ENCODE results near the gene INPP5B. TPM values are rescaled to one million over a fixed set of nuclear protein-coding genes. Genes with fewer than 3 reads are reported as not detected.
"Not testable (repeated sequence)": the region's sequence is repeated elsewhere in the genome, so short reads cannot be mapped to it uniquely, and the experiment has no call there.

The INPP5B gene
- total and polyA plus RNA-seq, 10 of the 15 experiments (the other 5 are each of a cell fraction or from before 2014, with no cell fraction given) = 10.9 to 54.4 (median 26.9) TPM

DNA sequence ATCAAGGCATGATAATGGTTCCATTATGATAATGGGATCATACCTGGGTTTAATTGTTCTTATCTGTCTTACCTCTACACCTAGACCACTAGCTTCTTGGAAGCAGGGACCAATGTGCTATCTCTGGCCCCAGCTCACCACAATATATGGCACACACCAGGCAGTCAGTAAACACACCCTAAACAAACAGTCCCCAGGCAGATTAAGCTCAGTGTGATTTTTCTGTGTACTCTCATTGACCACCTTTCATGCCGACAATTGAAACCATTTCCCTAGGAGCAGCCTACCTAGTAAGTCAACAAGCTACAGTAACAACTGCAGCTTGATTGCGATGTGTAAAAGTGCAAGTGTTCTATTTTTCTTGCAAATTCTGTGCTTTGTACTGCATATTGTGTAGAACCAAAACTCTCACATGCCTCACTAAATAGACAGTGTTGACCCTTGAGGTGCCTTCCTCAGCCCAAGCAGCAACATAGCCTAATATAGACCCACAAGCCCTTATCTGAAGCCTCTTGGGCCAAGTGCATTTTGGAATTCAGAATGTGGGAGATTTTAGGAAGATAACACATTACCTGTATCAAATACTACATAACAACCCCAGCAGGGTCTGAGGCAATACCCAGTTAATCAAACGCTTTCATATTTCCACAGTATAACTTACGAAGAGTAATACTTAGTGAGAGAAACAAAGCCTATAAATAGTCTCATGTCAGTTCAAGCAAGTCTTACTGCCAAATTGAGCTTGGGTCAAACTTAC lies 32.0 kb downstream of the INPP5B start:
- peaks cover 27% of the 10 kb centered on the region for H3K79me2 ChIP-seq (ENCODE audit: control insufficient read depth, insufficient read depth, low read length)
- CTCF ChIA-PET = interaction anchor here (1.1 to 1.5 kb wide), 3 partner anchors 9 to 54 kb away, joined by 3 to 6 read pairs (median 6); no protein-coding TSS in a partner anchor
- no peak overlapping the region for H2AFZ ChIP-seq (ENCODE audit: control insufficient read depth, low read depth, low read length)
- H3K9me3 ChIP-seq (replicated peaks; ENCODE audit: control insufficient read depth, insufficient read depth, low read length) = peaks cover 8% of the 10 kb centered on the region
- POLR2A ChIA-PET = interaction anchor here (0.6 to 1.1 kb wide), 2 partner anchors 11 kb away, joined by 3 to 4 read pairs; no protein-coding TSS in a partner anchor
- RAD21 ChIA-PET (ENCODE audit: unreplicated experiment) = interaction anchor here (0.9 kb wide), 1 partner anchor 8 kb away, joined by 3 read pairs; no protein-coding TSS in a partner anchor
- no peak overlapping the region for H3K9ac ChIP-seq (ENCODE audit: control insufficient read depth, insufficient read depth, low read length)
- intact Hi-C loops (cut with micrococcal nuclease; ENCODE audit: unreplicated experiment) (no loop called here), in situ Hi-C loops (cut with MboI) (no loop called here)
- H3K27ac ChIP-seq (ENCODE audit: control insufficient read depth, insufficient read depth) = no peak overlapping the region
- no peak overlapping the region for H3K4me3 ChIP-seq
- TF ChIP-seq NRF1 (conservative IDR thresholded peaks at IDR 0.05; ENCODE audit: low read depth, low read length) = no peak
- peaks cover 0 to 12% of the 10 kb centered on the region in 2 experiments; a peak in 2 of 4 replicates for H3K36me3 ChIP-seq (ENCODE audit: control insufficient read depth in 2 of 2, insufficient read depth in 2 of 2, low read length in 1 of 2)
- H3K27me3 ChIP-seq (replicated peaks in 1 of 2; ENCODE audit: control insufficient read depth in 2 of 2, insufficient read depth in 2 of 2, low read length in 1 of 2) = no peaks in the 10 kb centered on the region
- no peaks in the 10 kb centered on the region for H4K20me1 ChIP-seq (ENCODE audit: control insufficient read depth, insufficient read depth)
- SMC1A ChIA-PET (ENCODE audit: uncharacterized antibody, unreplicated experiment) = interaction anchor here (1.1 to 2.4 kb wide), 3 partner anchors 12 to 25 kb away, joined by 3 to 12 read pairs (median 5); no protein-coding TSS in a partner anchor
- BruUV-seq (replicated peaks) = no TSS peak
- DNase-seq (ENCODE audit: low read depth, low spot score) = no peak
- H3K4me1 ChIP-seq (ENCODE audit: control insufficient read depth, insufficient read depth, low read length) = peaks cover 2% of the 10 kb centered on the region; the same call in 1 of the 2 replicates
- FAIRE-seq = no peak
- no peak overlapping the region for H3K4me2 ChIP-seq (ENCODE audit: control insufficient read depth, insufficient read depth)
- ATAC-seq = no peak
- WGBS (ENCODE audit: insufficient coverage, insufficient replicate concordance, low lambda C conversion rate, missing lambda C conversion rate) = 99% methylated on average over 4 of the region's 4 CpGs

- H3K79me2 ChIP-seq (ENCODE audit: control insufficient read depth, insufficient read depth, low read length); H3K27ac ChIP-seq (ENCODE audit: control insufficient read depth, insufficient read depth); CTCF ChIA-PET; DNase-seq (ENCODE audit: low read depth, low spot score); H2AFZ ChIP-seq (ENCODE audit: control insufficient read depth, low read depth, low read length); FAIRE-seq; H4K20me1 ChIP-seq (ENCODE audit: control insufficient read depth, insufficient read depth); H3K4me3 ChIP-seq; RAD21 ChIA-PET (ENCODE audit: unreplicated experiment); H3K9ac ChIP-seq (ENCODE audit: control insufficient read depth, insufficient read depth, low read length); in situ Hi-C loops (cut with MboI); intact Hi-C loops (cut with micrococcal nuclease; ENCODE audit: unreplicated experiment); POLR2A ChIA-PET; BruUV-seq (replicated peaks); H3K4me2 ChIP-seq (ENCODE audit: control insufficient read depth, insufficient read depth); H3K4me1 ChIP-seq (ENCODE audit: control insufficient read depth, insufficient read depth, low read length); ATAC-seq; H3K27me3 ChIP-seq (replicated peaks in 1 of 2; ENCODE audit: control insufficient read depth in 2 of 2, insufficient read depth in 2 of 2, low read length in 1 of 2): not testable (repeated sequence)
- Histone ChIP-seq H3K36me3 (ENCODE audit: control insufficient read depth in 2 of 2, insufficient read depth in 2 of 2, low read length in 1 of 2) (peaks cover 0 to 12% of the 10 kb centered on the region in 2 experiments; a peak in 3 of 4 replicates), H3K9me3 (replicated peaks; ENCODE audit: control insufficient read depth, insufficient read depth, low read length) (peaks cover 10% of the 10 kb centered on the region)
- WGBS (ENCODE audit: insufficient coverage, insufficient replicate concordance, low lambda C conversion rate, missing lambda C conversion rate) = 98% methylated on average over 3 of the region's 3 CpGs
- SMC1A ChIA-PET (ENCODE audit: uncharacterized antibody, unreplicated experiment) = interaction anchor here (0.6 kb wide), 1 partner anchor 9 kb away, joined by 4 read pairs; no protein-coding TSS in a partner anchor
These were observed 35.4 kb downstream of the INPP5B start for GRCh38 chr1:37911478-37911877.

DNA sequence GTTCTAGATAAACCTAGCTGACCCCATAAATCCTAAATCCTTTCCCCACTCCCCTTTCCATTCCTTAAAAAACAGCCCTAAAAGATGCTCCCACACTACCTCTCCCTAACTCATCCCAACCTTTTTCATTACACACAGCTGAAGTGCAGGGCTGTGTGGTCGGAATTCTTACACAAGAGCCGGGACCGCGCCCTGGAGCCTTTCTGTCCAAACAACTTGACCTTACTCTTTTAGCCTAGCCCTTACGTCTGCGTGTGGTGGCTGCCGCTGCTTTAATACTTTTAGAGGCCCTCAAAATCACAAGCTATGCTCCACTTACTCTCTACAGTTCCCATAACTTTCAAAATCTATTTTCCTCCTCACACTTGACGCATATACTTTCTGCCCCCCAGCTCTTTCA lies 36.0 kb downstream of the INPP5B start:
- H3K4me3 ChIP-seq; FAIRE-seq; in situ Hi-C loops (cut with MboI); intact Hi-C loops (cut with micrococcal nuclease; ENCODE audit: unreplicated experiment); RAD21 ChIA-PET (ENCODE audit: unreplicated experiment); H2AFZ ChIP-seq (ENCODE audit: control insufficient read depth, low read depth, low read length); H3K4me1 ChIP-seq (ENCODE audit: control insufficient read depth, insufficient read depth, low read length); BruUV-seq (replicated peaks); H3K9ac ChIP-seq (ENCODE audit: control insufficient read depth, insufficient read depth, low read length); ATAC-seq; DNase-seq (ENCODE audit: low read depth, low spot score); H4K20me1 ChIP-seq (ENCODE audit: control insufficient read depth, insufficient read depth); POLR2A ChIA-PET; H3K27ac ChIP-seq (ENCODE audit: control insufficient read depth, insufficient read depth); CTCF ChIA-PET; H3K27me3 ChIP-seq (replicated peaks in 1 of 2; ENCODE audit: control insufficient read depth in 2 of 2, insufficient read depth in 2 of 2, low read length in 1 of 2); H3K79me2 ChIP-seq (ENCODE audit: control insufficient read depth, insufficient read depth, low read length); H3K4me2 ChIP-seq (ENCODE audit: control insufficient read depth, insufficient read depth): not testable (repeated sequence)
- H3K9me3 ChIP-seq (replicated peaks; ENCODE audit: control insufficient read depth, insufficient read depth, low read length) = peaks cover 12% of the 10 kb centered on the region
- H3K36me3 ChIP-seq (ENCODE audit: control insufficient read depth in 2 of 2, insufficient read depth in 2 of 2, low read length in 1 of 2) = peaks cover 0 to 12% of the 10 kb centered on the region in 2 experiments; a peak in 3 of 4 replicates
- SMC1A ChIA-PET (ENCODE audit: uncharacterized antibody, unreplicated experiment) = interaction anchor here (0.6 kb wide), 1 partner anchor 9 kb away, joined by 4 read pairs; no protein-coding TSS in a partner anchor
- 92% methylated on average over 8 of the region's 8 CpGs for WGBS (ENCODE audit: insufficient coverage, insufficient replicate concordance, low lambda C conversion rate, missing lambda C conversion rate)
